HG02588 (cell line): ENCODE measurements around the gene CYB561D1.
A peak's percentile ranks its signal among the peaks of the same experiment; 100 is the strongest.

ENCODE experiments used
- ATAC-seq: cut with Tn5 transposase; IDR thresholded peaks from one replicate; pipeline ENCODE4 v1.9.1; 2021; ENCODE audit warnings: mild to moderate bottlenecking, moderate library complexity; ENCODE audit not compliant: unreplicated experiment

CYB561D1 gene

DNA sequence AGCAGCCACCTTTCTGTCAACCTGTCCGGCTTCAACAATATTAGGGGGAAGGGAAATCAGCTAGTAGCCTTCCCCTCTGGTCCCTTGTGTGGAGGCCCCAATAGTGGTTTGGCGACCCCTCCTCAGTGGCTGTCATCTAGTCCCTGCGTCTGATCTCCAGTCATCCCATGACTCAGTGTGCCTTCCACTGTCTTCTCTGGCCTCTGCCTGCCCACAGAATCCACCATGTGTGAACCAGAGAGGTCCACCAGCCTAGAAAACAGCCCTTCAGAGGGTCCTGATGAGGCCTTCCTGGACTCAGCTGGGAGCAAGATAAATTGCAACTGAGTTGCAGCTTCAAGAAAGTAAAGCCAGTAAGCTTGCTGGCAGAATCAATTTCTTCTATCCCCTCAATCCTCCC, 14.0 kb upstream of the CYB561D1 start:
- no peak for ATAC-seq

DNA sequence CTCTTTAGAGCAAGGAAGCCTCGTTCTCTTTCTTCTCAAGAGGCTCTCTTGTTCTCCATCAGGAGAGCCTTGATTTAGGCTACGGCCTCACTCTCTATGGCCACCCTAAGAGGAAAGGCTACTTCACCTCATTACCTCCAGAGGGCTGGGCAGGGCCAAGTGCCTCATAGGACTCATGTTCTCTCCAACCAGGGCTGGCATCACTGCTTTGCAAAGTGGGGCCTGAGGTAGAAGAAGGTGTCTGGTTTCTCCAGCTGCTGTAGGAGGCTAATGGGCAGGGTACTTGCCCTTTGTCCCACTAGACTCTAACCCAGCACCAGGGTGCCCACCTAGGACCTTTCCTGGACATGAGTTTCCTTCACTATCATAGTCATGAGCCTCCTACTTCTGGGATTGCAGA, 12.2 kb upstream of the CYB561D1 start:
- ATAC-seq: no peak

- ATAC-seq: no peak
Measured at GRCh38 chr1:109482242-109482641, 11.7 kb upstream of the CYB561D1 start.

GRCh38 chr1:109482791-109483671, 10.9 kb upstream of the CYB561D1 start:
- ATAC-seq: peak; percentile 8

GRCh38 chr1:109483672-109484518, 10.0 kb upstream of the CYB561D1 start, which contains the start of gene ATXN7L2:
TSS of gene ATXN7L2 (plus strand) at chr1:109483905. CDS start at chr1:109483954, 49 bp downstream.
- ATAC-seq: peak; percentile 84

DNA sequence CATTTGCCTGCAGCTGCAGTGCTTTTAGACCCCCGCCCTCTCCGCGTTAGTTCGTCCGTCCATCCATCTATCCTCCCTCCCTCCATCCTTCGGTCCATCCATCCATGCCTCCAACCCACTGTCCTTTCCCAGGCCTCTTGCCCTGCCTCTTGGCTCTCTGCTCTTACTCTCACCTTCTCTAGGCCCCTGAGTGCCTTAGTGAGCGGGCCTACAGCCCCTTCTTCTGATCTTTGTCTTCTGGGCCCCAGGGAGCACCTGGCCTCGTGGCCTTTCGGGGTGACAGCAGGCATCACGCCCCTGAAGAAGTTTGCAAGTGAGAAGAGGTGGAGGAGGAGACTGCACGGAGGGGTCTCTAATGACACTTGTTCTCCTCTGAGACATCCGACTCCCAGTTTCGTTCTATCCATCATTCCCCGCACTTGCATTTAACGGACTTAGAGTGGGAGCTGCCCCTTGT, 9.3 kb upstream of the CYB561D1 start:
- ATAC-seq: no peak

GRCh38 chr1:109485001-109485400, 8.9 kb upstream of the CYB561D1 start:
- no peak for ATAC-seq

DNA sequence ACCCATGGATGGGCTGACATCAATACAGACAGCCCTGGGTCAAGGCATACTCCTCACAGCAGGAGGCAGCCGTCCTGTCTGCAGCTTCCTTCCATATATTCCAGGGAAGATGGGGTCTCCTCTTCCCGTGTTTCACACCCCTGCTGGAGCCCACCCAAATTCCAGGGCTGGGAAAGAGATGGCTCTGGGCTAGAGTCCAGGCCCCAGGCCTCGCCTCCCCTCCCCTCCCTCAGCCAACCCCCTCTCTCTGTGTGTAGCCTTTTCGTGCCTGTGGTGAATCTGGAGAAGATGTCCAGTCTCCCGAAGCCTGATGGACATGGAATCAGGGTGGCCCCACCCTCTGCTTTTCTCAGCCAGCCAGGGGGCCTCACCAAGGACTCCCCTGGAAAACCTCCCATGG, 6.6 kb upstream of the CYB561D1 start:
- no peak for ATAC-seq

- ATAC-seq: no peak
Measured at GRCh38 chr1:109488201-109488600, 5.7 kb upstream of the CYB561D1 start.

DNA sequence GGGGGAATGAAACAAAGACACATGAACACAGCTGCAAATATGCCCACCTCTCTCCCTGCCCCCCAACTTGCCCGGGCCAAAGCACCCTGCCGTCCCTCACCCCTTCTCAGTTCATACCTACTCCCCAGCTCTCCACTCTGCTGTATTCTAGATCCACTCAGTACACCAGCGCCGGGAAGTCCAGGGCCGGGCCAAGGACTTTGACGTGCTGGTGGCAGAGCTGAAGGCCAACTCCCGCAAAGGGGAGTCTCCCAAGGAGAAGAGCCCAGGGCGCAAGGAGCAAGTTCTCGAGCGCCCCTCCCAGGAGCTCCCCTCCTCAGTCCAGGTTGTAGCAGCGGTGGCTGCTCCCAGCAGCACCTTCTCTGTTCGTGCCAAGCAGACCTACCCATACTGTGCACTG, 5.2 kb upstream of the CYB561D1 start:
- no peak for ATAC-seq

DNA sequence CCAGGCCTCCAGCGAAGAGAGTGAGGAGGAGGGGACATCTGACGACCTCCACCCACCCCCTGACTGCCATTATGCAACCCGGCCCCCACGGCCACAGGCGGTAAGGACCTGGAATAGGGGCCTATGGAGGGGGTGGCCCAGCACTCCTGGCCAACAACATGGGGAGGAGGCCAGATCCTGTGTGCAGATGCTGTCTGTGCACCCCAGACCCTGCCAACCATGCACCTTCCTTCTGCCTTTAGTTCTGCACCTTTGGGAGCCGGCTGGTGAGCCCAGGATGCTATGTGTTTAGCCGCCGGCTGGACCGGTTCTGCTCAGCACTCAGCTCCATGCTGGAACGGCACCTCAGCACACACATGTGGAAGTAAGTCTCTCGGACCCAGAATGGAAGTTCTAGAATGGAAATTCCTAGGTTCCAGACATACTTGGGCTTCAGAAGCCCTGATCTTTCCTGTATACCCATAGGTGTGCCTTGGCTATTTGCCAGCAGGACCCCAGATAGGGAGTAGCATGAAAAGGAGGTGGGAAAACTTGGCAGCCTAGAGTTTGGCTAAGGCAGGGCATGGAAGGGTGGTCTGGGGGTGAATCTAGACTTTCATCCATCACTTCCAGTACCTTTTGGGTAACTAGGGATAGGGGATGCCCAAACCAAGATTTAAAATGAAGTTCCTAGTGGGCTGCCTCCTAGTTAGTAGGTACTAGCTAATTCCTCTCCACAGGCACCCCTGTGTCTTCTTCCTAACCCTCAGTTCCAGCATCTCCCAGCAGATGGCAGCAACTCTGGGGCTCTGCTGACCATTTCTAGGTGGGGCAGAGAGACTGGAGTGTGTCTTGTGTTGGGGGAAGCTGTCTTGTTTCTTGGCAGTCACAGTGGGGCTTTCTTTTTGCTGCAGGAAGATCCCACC, 3.6 kb upstream of the CYB561D1 start:
- peak; percentile 30 for ATAC-seq

DNA sequence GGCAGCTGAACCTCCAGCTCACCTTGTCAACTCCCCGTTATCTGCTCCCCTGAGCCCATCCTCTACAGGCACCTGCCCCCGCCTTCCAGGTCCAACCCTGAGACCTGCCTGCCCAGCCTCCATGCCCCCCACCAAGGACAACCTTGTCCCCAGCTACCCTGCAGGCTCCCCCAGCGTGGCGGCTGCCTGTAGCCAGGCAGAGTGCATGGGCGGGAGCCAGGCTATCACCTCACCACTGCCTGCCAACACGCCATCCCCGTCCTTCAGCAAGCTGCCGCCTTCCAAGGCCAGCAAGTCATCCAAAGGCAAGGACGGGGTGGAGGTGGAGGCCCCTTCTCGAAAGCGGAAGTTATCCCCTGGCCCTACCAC, 3.0 kb upstream of the CYB561D1 start:
- no peak for ATAC-seq

DNA sequence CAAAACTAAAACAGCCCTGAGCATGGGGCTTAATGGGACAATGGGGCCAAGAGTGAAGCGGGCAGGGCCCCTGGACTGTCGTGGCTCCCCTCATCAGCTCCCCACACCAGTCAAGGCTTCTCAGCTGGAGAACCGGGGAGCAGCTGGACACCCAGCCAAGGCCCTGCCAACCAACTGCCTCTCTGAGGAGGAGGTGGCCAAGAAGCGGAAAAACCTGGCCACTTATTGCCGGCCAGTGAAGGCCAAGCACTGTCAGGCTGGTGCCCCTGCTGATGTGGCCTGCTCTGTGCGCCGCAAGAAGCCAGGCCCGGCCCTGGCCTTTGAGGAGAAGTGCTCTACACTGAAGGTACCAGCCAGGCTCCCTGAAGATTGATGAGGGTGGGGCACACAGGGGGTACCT, 2.5 kb upstream of the CYB561D1 start:
- ATAC-seq: no peak

DNA sequence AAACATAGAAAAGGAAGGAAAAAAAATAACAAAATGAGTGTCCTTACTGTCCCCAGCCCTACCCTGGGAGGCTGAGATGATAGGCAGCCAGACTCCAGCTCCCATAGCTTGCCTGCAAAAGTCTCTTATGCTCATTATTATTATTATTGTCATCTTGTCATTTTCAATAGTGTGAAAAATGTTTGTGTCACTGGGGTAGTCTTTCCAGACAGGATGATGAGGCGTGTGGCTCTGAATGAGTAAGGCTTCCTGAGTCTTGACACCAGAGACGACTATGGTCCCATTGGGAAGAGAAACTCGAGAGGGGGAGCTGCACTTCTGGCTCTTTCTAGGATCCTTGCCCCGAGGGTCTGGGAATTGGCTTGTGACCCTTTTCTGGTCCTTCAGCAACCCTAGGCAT, 1.1 kb upstream of the CYB561D1 start:
- ATAC-seq: no peak

DNA sequence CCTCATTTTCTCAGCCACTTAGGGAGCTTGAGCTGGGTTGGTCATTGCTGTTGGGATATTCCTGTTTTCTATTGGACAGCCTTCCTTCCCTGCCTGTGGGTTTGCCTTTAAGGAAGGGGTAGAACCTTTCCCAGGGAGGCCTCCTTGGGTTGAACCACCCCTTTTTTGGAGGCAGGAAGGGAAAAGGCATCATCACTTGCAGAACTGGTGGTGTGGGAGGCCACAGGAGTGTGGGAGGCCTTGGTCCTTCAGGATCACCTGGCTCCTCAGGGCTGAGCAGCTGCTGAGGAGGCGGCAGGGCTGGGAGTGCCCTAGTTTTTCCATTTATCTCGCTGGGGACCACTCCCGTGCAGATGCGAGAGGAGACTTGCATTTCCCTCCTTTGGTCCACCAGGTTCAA, 667 bp upstream of the CYB561D1 start:
- ATAC-seq: no peak

DNA sequence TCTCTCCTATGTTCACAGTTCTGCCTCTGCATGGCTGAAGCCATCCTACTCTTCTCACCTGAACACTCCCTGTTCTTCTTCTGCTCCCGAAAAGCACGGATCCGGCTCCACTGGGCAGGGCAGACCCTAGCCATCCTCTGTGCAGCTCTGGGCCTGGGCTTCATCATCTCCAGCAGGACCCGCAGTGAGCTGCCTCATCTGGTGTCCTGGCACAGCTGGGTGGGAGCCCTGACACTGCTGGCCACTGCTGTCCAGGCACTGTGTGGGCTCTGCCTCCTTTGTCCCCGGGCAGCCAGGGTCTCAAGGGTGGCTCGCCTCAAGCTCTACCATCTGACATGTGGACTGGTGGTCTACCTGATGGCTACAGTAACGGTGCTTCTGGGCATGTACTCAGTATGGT, 1.8 kb downstream of the CYB561D1 start:
- no peak for ATAC-seq

DNA sequence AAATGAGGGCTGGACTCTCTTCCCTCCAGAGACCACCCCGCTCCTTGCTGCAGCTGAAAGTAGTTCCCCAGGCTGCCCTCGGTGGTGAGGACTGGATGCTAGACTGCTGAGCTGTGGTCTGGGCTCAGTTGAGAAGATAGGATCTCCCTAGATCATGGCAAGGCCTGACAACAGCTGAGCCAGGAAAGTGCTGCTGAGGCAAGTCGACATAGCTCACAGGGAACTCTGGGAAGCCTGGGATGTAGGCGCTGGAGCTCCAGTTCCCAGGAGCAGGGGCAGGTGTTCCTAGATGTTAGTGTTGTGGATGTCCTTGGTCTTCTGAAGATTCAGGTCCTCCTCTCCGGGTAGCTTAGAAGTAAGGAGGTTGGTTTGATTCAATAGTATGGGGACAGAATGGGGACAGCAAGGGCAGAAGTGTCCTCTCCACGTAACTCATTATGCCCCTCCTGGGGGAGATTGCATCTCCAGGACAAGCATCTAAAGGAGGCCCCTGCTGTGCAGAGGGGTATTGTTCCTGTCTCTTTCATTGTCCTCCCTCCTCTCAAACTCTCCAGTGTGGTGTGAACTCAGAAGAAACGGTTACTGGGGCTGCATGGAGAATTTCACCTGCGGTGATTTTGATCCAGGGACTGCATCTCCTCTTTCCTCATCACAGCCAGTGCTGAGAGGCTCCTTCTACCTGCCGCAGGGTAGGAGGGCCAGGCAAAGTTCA, 3.7 kb downstream of the CYB561D1 start:
- no peak for ATAC-seq

- ATAC-seq: no peak
Measured at GRCh38 chr1:109498161-109498801, 4.4 kb downstream of the CYB561D1 start.

- no peak for ATAC-seq
Measured at GRCh38 chr1:109499081-109499480, 5.2 kb downstream of the CYB561D1 start.
